WTC11 (cell line): ENCODE data around the gene SLC26A11.

Source experiments
- ATF1 ChIP-seq: sonication (generic); formaldehyde crosslinking; IDR thresholded peaks from 2 replicates; pipeline ENCODE4 v1.8.1; 2023; ENCODE audit warnings: mild to moderate bottlenecking, moderate library complexity, missing genetic modification reagents
- CREB1 ChIP-seq: sonication (generic); formaldehyde crosslinking; IDR thresholded peaks from 2 replicates; pipeline ENCODE4 v1.8.0; 2023; ENCODE audit warnings: mild to moderate bottlenecking, missing genetic modification reagents
- ESRRA ChIP-seq: sonication (generic); formaldehyde crosslinking; IDR thresholded peaks from 2 replicates; pipeline ENCODE4 v1.8.1; 2022; ENCODE audit warnings: mild to moderate bottlenecking, missing genetic modification reagents, borderline replicate concordance
- FOXJ3 ChIP-seq: sonication (generic); formaldehyde crosslinking; IDR thresholded peaks from 2 replicates; pipeline ENCODE4 v1.9.0; 2021; ENCODE audit warnings: missing genetic modification reagents, mild to moderate bottlenecking, borderline replicate concordance
- NFYB ChIP-seq: sonication (generic); formaldehyde crosslinking; conservative IDR thresholded peaks from 2 replicates; pipeline ENCODE4 v1.8.0; 2022; ENCODE audit warnings: low read depth, missing genetic modification reagents
- SOX15 ChIP-seq: fragments of 250-450 bp; sonication (Bioruptor Pico); IDR thresholded peaks from 2 replicates; pipeline ENCODE4 v1.9.0; 2021; ENCODE audit warnings: mild to moderate bottlenecking
- TEAD1 ChIP-seq: sonication (generic); formaldehyde crosslinking; IDR thresholded peaks from 2 replicates; pipeline ENCODE4 v1.8.0; 2022; ENCODE audit warnings: mild to moderate bottlenecking, missing genetic modification reagents
- ZNF121 ChIP-seq: sonication (generic); formaldehyde crosslinking; IDR thresholded peaks from 2 replicates; pipeline ENCODE4 v1.8.0; 2023; ENCODE audit warnings: missing genetic modification reagents
- TF ChIP-seq, protein P1 (sequence below): fragments of 200-600 bp; IDR thresholded peaks from 2 replicates; pipeline ENCODE4 v1.8.0; 2022; ENCODE audit warnings: antibody characterized with exemption
- TF ChIP-seq, protein P2 (sequence below): sonication (generic); formaldehyde crosslinking; IDR thresholded peaks from 2 replicates; pipeline ENCODE4 v1.8.0; 2022; ENCODE audit warnings: mild to moderate bottlenecking, missing genetic modification reagents
- TF ChIP-seq, protein P3 (sequence below): sonication (generic); formaldehyde crosslinking; IDR thresholded peaks from 2 replicates; pipeline ENCODE4 v1.8.0; 2023; ENCODE audit warnings: missing genetic modification reagents, mild to moderate bottlenecking, borderline replicate concordance

DNA sequence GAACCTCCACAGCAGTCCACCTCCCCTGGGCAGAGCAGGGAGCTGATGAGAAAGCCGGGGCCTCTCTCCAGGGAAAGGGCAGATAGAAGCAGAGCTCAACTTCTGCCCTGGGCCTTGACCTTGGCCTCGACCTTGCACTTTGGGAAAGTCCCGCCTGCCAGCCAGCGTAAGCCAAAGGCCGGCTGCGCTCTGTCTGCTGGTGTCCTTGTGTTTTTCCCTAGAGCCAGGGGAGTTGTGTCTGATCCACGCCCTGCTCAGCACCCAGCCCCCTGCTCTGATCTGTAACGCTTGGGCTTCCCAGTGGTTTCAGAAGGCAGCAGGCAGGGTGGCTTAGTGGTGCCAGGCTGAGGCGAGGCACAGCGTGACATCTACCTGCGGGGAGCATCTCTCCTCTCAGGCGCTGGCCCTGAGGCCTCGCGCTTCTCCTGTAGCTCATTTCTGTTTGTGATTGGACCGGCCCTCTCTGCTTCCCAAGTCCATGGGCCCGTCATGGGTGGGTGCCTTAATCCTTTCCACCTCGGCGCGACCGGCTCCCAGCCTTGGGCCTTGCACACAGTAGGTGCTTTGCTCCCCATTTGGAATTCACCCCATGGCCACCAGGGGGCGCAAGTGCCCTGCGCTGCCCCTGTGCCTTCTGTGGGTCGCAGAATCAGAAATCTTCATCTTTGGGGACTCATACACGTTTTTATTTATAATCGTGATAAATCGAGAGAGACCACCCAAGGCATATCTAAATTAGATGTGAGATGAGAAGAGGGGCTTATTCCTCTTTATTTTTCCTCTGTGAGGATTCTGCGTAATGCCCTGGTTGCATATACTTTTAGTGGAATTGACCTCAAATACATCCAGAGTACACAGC lies 24.3 kb upstream of the SLC26A11 start:
- TF ChIP-seq, protein P1, sequence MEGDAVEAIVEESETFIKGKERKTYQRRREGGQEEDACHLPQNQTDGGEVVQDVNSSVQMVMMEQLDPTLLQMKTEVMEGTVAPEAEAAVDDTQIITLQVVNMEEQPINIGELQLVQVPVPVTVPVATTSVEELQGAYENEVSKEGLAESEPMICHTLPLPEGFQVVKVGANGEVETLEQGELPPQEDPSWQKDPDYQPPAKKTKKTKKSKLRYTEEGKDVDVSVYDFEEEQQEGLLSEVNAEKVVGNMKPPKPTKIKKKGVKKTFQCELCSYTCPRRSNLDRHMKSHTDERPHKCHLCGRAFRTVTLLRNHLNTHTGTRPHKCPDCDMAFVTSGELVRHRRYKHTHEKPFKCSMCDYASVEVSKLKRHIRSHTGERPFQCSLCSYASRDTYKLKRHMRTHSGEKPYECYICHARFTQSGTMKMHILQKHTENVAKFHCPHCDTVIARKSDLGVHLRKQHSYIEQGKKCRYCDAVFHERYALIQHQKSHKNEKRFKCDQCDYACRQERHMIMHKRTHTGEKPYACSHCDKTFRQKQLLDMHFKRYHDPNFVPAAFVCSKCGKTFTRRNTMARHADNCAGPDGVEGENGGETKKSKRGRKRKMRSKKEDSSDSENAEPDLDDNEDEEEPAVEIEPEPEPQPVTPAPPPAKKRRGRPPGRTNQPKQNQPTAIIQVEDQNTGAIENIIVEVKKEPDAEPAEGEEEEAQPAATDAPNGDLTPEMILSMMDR: peak; percentile 99
- TF ChIP-seq FOXJ3 (CRISPR knock-in tag) (no peak), ESRRA (CRISPR knock-in tag) (no peak), ZNF121 (CRISPR knock-in tag) (no peak), SOX15 (CRISPR knock-in tag) (no peak), NFYB (CRISPR knock-in tag) (no peak), ATF1 (CRISPR knock-in tag) (no peak), CREB1 (no peak), TEAD1 (CRISPR knock-in tag) (no peak)
- TF ChIP-seq, protein P2, sequence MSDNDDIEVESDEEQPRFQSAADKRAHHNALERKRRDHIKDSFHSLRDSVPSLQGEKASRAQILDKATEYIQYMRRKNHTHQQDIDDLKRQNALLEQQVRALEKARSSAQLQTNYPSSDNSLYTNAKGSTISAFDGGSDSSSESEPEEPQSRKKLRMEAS (CRISPR knock-in tag): no peak
- TF ChIP-seq, protein P3, sequence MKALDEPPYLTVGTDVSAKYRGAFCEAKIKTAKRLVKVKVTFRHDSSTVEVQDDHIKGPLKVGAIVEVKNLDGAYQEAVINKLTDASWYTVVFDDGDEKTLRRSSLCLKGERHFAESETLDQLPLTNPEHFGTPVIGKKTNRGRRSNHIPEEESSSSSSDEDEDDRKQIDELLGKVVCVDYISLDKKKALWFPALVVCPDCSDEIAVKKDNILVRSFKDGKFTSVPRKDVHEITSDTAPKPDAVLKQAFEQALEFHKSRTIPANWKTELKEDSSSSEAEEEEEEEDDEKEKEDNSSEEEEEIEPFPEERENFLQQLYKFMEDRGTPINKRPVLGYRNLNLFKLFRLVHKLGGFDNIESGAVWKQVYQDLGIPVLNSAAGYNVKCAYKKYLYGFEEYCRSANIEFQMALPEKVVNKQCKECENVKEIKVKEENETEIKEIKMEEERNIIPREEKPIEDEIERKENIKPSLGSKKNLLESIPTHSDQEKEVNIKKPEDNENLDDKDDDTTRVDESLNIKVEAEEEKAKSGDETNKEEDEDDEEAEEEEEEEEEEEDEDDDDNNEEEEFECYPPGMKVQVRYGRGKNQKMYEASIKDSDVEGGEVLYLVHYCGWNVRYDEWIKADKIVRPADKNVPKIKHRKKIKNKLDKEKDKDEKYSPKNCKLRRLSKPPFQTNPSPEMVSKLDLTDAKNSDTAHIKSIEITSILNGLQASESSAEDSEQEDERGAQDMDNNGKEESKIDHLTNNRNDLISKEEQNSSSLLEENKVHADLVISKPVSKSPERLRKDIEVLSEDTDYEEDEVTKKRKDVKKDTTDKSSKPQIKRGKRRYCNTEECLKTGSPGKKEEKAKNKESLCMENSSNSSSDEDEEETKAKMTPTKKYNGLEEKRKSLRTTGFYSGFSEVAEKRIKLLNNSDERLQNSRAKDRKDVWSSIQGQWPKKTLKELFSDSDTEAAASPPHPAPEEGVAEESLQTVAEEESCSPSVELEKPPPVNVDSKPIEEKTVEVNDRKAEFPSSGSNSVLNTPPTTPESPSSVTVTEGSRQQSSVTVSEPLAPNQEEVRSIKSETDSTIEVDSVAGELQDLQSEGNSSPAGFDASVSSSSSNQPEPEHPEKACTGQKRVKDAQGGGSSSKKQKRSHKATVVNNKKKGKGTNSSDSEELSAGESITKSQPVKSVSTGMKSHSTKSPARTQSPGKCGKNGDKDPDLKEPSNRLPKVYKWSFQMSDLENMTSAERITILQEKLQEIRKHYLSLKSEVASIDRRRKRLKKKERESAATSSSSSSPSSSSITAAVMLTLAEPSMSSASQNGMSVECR (CRISPR knock-in tag): no peak
